ENCODE measurements around the gene HS2ST1. TPM values are rescaled to one million over a fixed set of nuclear protein-coding genes. Genes with fewer than 3 reads are reported as not detected.

The HS2ST1 gene
- total RNA-seq, 1 donor from 2014 or later: 13.4 TPM

- no peak for DNase-seq (ENCODE audit: low read depth)
- H3K36me3 ChIP-seq (ENCODE audit: control insufficient read depth, insufficient read depth, low read length): no peaks in the 10 kb centered on the region
These were observed 197.4 kb downstream of the HS2ST1 start for GRCh38 chr1:87111659-87112371.

GRCh38 chr1:87113313-87113712 is 198.9 kb downstream of the HS2ST1 start:
- H3K36me3 ChIP-seq (ENCODE audit: control insufficient read depth, insufficient read depth, low read length): no peaks in the 10 kb centered on the region
- H3K27me3 ChIP-seq (ENCODE audit: control insufficient read depth, insufficient read depth, low read length): no peaks in the 10 kb centered on the region
- no peak overlapping the region for H3K4me3 ChIP-seq (ENCODE audit: low read depth, low read length)
- no peak for TF ChIP-seq CTCF (IDR thresholded peaks at IDR 0.05; ENCODE audit: insufficient read depth, low read length, poor library complexity, severe bottlenecking)
- no peak for DNase-seq (ENCODE audit: low read depth)

More at GRCh38 chr1:87111659-87112371, 197.4 kb downstream of the HS2ST1 start:
- H3K27me3 ChIP-seq (ENCODE audit: control insufficient read depth, insufficient read depth, low read length): no peaks in the 10 kb centered on the region
- TF ChIP-seq CTCF (IDR thresholded peaks at IDR 0.05; ENCODE audit: insufficient read depth, low read length, poor library complexity, severe bottlenecking): no peak
- H3K4me3 ChIP-seq (ENCODE audit: low read depth, low read length): no peak overlapping the region

- TF ChIP-seq CTCF (IDR thresholded peaks at IDR 0.05; ENCODE audit: insufficient read depth, low read length, poor library complexity, severe bottlenecking): no peak
- no peak for DNase-seq (ENCODE audit: low read depth)
- H3K27me3 ChIP-seq (ENCODE audit: control insufficient read depth, insufficient read depth, low read length): no peaks in the 10 kb centered on the region
- H3K36me3 ChIP-seq (ENCODE audit: control insufficient read depth, insufficient read depth, low read length): no peaks in the 10 kb centered on the region
- H3K4me3 ChIP-seq (ENCODE audit: low read depth, low read length): no peak overlapping the region
These were observed 201.0 kb downstream of the HS2ST1 start for GRCh38 chr1:87115317-87115890.

GRCh38 chr1:87115891-87116290 is 201.5 kb downstream of the HS2ST1 start:
- no peak overlapping the region for H3K4me3 ChIP-seq (ENCODE audit: low read depth, low read length)
- H3K27me3 ChIP-seq (ENCODE audit: control insufficient read depth, insufficient read depth, low read length): no peaks in the 10 kb centered on the region
- TF ChIP-seq CTCF (IDR thresholded peaks at IDR 0.05; ENCODE audit: insufficient read depth, low read length, poor library complexity, severe bottlenecking): no peak
- no peak for DNase-seq (ENCODE audit: low read depth)
- H3K36me3 ChIP-seq (ENCODE audit: control insufficient read depth, insufficient read depth, low read length): no peaks in the 10 kb centered on the region

GRCh38 chr1:87117761-87118368 is 203.4 kb downstream of the HS2ST1 start:
- Histone ChIP-seq H3K27me3 (ENCODE audit: control insufficient read depth, insufficient read depth, low read length) (no peaks in the 10 kb centered on the region), H3K4me3 (ENCODE audit: low read depth, low read length) (no peak overlapping the region), H3K36me3 (ENCODE audit: control insufficient read depth, insufficient read depth, low read length) (no peaks in the 10 kb centered on the region)
- DNase-seq (ENCODE audit: low read depth): no peak
- TF ChIP-seq CTCF (IDR thresholded peaks at IDR 0.05; ENCODE audit: insufficient read depth, low read length, poor library complexity, severe bottlenecking): no peak
